ENCODE data around the gene GIMAP4. TPM values are rescaled to one million over a fixed set of nuclear protein-coding genes. Genes with fewer than 3 reads are reported as not detected.
"Not testable (repeated sequence)": the region's sequence is repeated elsewhere in the genome, so short reads cannot be mapped to it uniquely, and the experiment has no call there.

GIMAP4 gene
- total and polyA plus RNA-seq, 12 donors: 19.6 to 52.7 (median 34.2) TPM

- H3K27me3 ChIP-seq: no peaks in the 10 kb centered on the region
- intact Hi-C loops (cut with DNase I): no loop called here
- DNase-seq: no peak
- no peaks in the 10 kb centered on the region for H3K4me1 ChIP-seq (replicated peaks in 1 of 2)
- no peaks in the 10 kb centered on the region for H3K9me3 ChIP-seq (replicated peaks in 1 of 3)
- H3K36me3 ChIP-seq (replicated peaks in 1 of 2): no peaks in the 10 kb centered on the region
- H3K27ac ChIP-seq: no peak overlapping the region
- H3K4me3 ChIP-seq: no peak overlapping the region
- no peak for TF ChIP-seq POLR2A (IDR thresholded peaks at IDR 0.05)
- no peak for TF ChIP-seq CTCF (IDR thresholded peaks at IDR 0.05)
- WGBS, 4 donors: 27 to 71% (median 49%) methylated on average over 2 of the region's 2 CpGs
Observed at GRCh38 chr7:150595361-150595760, 28.2 kb downstream of the GIMAP4 start.

GRCh38 chr7:150603600-150603999 lies 36.4 kb downstream of the GIMAP4 start:
- DNase-seq; H3K27me3 ChIP-seq; H3K9me3 ChIP-seq (replicated peaks in 1 of 3); H3K27ac ChIP-seq; intact Hi-C loops (cut with DNase I); H3K4me1 ChIP-seq (replicated peaks in 1 of 2); H3K36me3 ChIP-seq (replicated peaks in 1 of 2); H3K4me3 ChIP-seq: not testable (repeated sequence)
- WGBS, 4 donors: 57 to 81% (median 66%) methylated on average over 2 of the region's 2 CpGs

- H3K4me1 ChIP-seq (replicated peaks in 1 of 2): no peaks in the 10 kb centered on the region
- H3K27me3 ChIP-seq: no peaks in the 10 kb centered on the region
- DNase-seq: no peak
- no peak overlapping the region for H3K4me3 ChIP-seq
- TF ChIP-seq POLR2A (IDR thresholded peaks at IDR 0.05): no peak
- intact Hi-C loops (cut with DNase I): no loop called here
- no peaks in the 10 kb centered on the region for H3K36me3 ChIP-seq (replicated peaks in 1 of 2)
- 61 to 75% (median 67%) methylated on average over 1 of the region's 1 CpG for WGBS, 4 donors
- no peak overlapping the region for H3K27ac ChIP-seq
- H3K9me3 ChIP-seq (replicated peaks in 1 of 3): no peaks in the 10 kb centered on the region
Observed at GRCh38 chr7:150610233-150610632, 43.0 kb downstream of the GIMAP4 start.

- H3K27ac ChIP-seq: no peak overlapping the region
- H3K4me3 ChIP-seq: no peak overlapping the region
- intact Hi-C loops (cut with DNase I): no loop called here
- 43 to 74% (median 69%) methylated on average over 3 of the region's 3 CpGs for WGBS, 4 donors
- no peaks in the 10 kb centered on the region for H3K4me1 ChIP-seq (replicated peaks in 1 of 2)
- no peaks in the 10 kb centered on the region for H3K36me3 ChIP-seq (replicated peaks in 1 of 2)
- no peak for TF ChIP-seq POLR2A (IDR thresholded peaks at IDR 0.05)
- TF ChIP-seq CTCF (IDR thresholded peaks at IDR 0.05): no peak
- H3K27me3 ChIP-seq: no peaks in the 10 kb centered on the region
- H3K9me3 ChIP-seq (replicated peaks in 1 of 3): no peaks in the 10 kb centered on the region
- no peak for DNase-seq
Observed at GRCh38 chr7:150612925-150613324, 45.7 kb downstream of the GIMAP4 start.

- WGBS, 4 donors: 44 to 60% (median 57%) methylated on average over 1 of the region's 1 CpG
- Histone ChIP-seq H3K27me3 (no peaks in the 10 kb centered on the region), H3K27ac (no peak overlapping the region), H3K9me3 (replicated peaks in 1 of 3) (no peaks in the 10 kb centered on the region), H3K4me1 (replicated peaks in 1 of 2) (no peaks in the 10 kb centered on the region), H3K4me3 (no peak overlapping the region), H3K36me3 (replicated peaks in 1 of 2) (no peaks in the 10 kb centered on the region)
- intact Hi-C loops (cut with DNase I): no loop called here
- TF ChIP-seq POLR2A (IDR thresholded peaks at IDR 0.05): no peak
- no peak for TF ChIP-seq CTCF (IDR thresholded peaks at IDR 0.05)
- no peak for DNase-seq
Observed at GRCh38 chr7:150613880-150614279, 46.7 kb downstream of the GIMAP4 start.

- H3K36me3 ChIP-seq (replicated peaks in 1 of 2); DNase-seq; H3K27ac ChIP-seq; H3K9me3 ChIP-seq (replicated peaks in 1 of 3); H3K4me1 ChIP-seq (replicated peaks in 1 of 2); H3K4me3 ChIP-seq; intact Hi-C loops (cut with DNase I); H3K27me3 ChIP-seq: not testable (repeated sequence)
- WGBS, 4 donors: 33 to 63% (median 55%) methylated on average over 1 of the region's 1 CpG
Observed at GRCh38 chr7:150614426-150614825, 47.2 kb downstream of the GIMAP4 start.

- H3K36me3 ChIP-seq (replicated peaks in 1 of 2); H3K4me1 ChIP-seq (replicated peaks in 1 of 2); H3K27me3 ChIP-seq; intact Hi-C loops (cut with DNase I); H3K4me3 ChIP-seq; DNase-seq; H3K9me3 ChIP-seq (replicated peaks in 1 of 3); H3K27ac ChIP-seq: not testable (repeated sequence)
- 70 to 82% (median 76%) methylated on average over 4 to 5 of the region's 5 CpGs for WGBS, 4 donors
Observed at GRCh38 chr7:150615221-150615755, 48.1 kb downstream of the GIMAP4 start.

Data from adrenal gland (tissue), 12 donors.